ENCODE measurements around the gene PRR14L. TPM values are rescaled to one million over a fixed set of nuclear protein-coding genes. Genes with fewer than 3 reads are reported as not detected.

Gene PRR14L
- total and polyA plus RNA-seq, 2 of the 13 experiments (the other 11 are each of a cell fraction or from before 2014, with no cell fraction given) = 6.6 to 16.5 TPM

GRCh38 chr22:31646186-31647019 is 103.5 kb downstream of the PRR14L start (continued):
- TF ChIP-seq NFAT5 (CRISPR knock-in tag; IDR thresholded peaks at IDR 0.05) = no peak
- no peak for TF ChIP-seq DPF2 (CRISPR knock-in tag; IDR thresholded peaks at IDR 0.05; ENCODE audit: borderline replicate concordance, low read depth)
- 0 out of 2 replicates have a peak, but pooled peaks have one; percentile 28 for TF ChIP-seq ZBTB20 (CRISPR knock-in tag; IDR thresholded peaks at IDR 0.05; ENCODE audit: borderline replicate concordance, low read depth)
- no peak for TF ChIP-seq SP2 (CRISPR knock-in tag; IDR thresholded peaks at IDR 0.05)
- no peak for TF ChIP-seq HDAC2 (CRISPR knock-in tag; IDR thresholded peaks at IDR 0.05)
- no peak for TF ChIP-seq CCDC6 (CRISPR knock-in tag; IDR thresholded peaks at IDR 0.05)
- 0 out of 2 replicates have a peak, but pooled peaks have one; percentile 10 for TF ChIP-seq CREB1 (IDR thresholded peaks at IDR 0.05)
- TF ChIP-seq CREB1 (CRISPR knock-in tag; IDR thresholded peaks at IDR 0.05) = peak; percentile 66
- TF ChIP-seq SOX5 (CRISPR knock-in tag; IDR thresholded peaks at IDR 0.05; ENCODE audit: borderline replicate concordance) = peak; percentile 62; the same call in 1 of the 2 replicates
- TF ChIP-seq CAMTA2 (CRISPR knock-in tag; IDR thresholded peaks at IDR 0.05; ENCODE audit: borderline replicate concordance) = no peak
- peak; percentile 45; the same call in 1 of the 2 replicates for TF ChIP-seq ETV5 (CRISPR knock-in tag; IDR thresholded peaks at IDR 0.05; ENCODE audit: borderline replicate concordance)
- TF ChIP-seq CEBPB (IDR thresholded peaks at IDR 0.05; ENCODE audit: borderline replicate concordance, low read depth, low read length) = no peak
- no peak; the same call in 1 of the 2 replicates for TF ChIP-seq RXRA (CRISPR knock-in tag; IDR thresholded peaks at IDR 0.05)
- peak; percentile 45; the same call in 1 of the 2 replicates for TF ChIP-seq ATF3 (CRISPR knock-in tag; IDR thresholded peaks at IDR 0.05)
- no peak for TF ChIP-seq ZFP36L1 (CRISPR knock-in tag; IDR thresholded peaks at IDR 0.05)

All from HepG2 (cell line).